Measurements from ENCODE around the gene KLHDC10. TPM values are rescaled to one million over a fixed set of nuclear protein-coding genes. Genes with fewer than 3 reads are reported as not detected.
"Not testable (repeated sequence)": the region's sequence is repeated elsewhere in the genome, so short reads cannot be mapped to it uniquely, and the experiment has no call there.

KLHDC10 gene
- total RNA-seq, 1 donor from 2014 or later, result 13.0 TPM

DNA sequence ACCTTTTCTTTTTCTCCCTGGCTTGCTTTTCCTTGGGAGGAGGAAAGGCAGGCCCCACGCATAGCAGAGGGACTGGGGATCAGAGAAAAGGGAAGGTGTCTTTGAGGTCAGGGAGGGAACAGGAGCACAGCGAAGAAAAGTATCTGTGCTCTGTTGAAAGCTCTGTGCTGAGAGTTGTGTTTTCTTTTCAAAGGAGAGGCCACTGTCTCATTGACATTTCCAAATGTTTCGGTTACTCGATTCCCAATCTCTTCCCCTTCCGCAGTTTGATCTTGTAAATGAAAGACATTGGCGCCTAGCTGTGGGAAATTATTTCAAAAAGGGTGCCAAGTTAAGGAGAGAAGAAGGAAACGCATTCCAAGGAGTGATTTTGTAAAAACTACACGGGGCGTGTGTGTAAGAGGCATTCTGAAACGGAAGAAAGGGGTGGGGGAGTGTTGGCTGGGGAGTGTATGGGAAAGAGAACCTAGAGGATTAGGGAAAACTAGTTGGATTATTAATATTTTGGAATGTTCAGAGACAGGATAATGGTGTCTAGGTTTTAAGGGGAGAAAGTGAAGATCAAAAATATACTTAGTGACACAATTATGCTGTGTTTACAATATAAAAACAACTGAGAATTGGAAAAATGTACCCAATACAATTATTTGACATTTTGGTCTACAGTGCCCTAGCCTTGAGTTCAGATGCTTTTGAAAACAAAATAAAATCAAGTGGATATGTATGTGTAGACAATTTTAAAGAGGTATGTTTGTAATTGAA is 708 bp downstream of the KLHDC10 start:
- intact Hi-C loops (cut with DNase I), result loop anchor here (2.0 to 5.0 kb wide), 7 partner anchors 20 to 651 kb away; partner anchors contain the start of genes CEP41, COPG2, TMEM209 and UBE2H
- TF ChIP-seq, protein P1, sequence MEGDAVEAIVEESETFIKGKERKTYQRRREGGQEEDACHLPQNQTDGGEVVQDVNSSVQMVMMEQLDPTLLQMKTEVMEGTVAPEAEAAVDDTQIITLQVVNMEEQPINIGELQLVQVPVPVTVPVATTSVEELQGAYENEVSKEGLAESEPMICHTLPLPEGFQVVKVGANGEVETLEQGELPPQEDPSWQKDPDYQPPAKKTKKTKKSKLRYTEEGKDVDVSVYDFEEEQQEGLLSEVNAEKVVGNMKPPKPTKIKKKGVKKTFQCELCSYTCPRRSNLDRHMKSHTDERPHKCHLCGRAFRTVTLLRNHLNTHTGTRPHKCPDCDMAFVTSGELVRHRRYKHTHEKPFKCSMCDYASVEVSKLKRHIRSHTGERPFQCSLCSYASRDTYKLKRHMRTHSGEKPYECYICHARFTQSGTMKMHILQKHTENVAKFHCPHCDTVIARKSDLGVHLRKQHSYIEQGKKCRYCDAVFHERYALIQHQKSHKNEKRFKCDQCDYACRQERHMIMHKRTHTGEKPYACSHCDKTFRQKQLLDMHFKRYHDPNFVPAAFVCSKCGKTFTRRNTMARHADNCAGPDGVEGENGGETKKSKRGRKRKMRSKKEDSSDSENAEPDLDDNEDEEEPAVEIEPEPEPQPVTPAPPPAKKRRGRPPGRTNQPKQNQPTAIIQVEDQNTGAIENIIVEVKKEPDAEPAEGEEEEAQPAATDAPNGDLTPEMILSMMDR (IDR thresholded peaks at IDR 0.05), result no peak
- H3K4me3 ChIP-seq, result peak overlapping the region; percentile 93 to 99
- H3K27ac ChIP-seq, result peak overlapping the region; percentile 75 to 85
- no peaks in the 10 kb centered on the region for H3K36me3 ChIP-seq
- no peaks in the 10 kb centered on the region for H3K9me3 ChIP-seq
- no peaks in the 10 kb centered on the region for H3K27me3 ChIP-seq
- H3K4me1 ChIP-seq, result peaks cover 0 to 19% of the 10 kb centered on the region in 2 donors
- DNase-seq (ENCODE audit: low spot score in 2 of 2), result no peak

DNA sequence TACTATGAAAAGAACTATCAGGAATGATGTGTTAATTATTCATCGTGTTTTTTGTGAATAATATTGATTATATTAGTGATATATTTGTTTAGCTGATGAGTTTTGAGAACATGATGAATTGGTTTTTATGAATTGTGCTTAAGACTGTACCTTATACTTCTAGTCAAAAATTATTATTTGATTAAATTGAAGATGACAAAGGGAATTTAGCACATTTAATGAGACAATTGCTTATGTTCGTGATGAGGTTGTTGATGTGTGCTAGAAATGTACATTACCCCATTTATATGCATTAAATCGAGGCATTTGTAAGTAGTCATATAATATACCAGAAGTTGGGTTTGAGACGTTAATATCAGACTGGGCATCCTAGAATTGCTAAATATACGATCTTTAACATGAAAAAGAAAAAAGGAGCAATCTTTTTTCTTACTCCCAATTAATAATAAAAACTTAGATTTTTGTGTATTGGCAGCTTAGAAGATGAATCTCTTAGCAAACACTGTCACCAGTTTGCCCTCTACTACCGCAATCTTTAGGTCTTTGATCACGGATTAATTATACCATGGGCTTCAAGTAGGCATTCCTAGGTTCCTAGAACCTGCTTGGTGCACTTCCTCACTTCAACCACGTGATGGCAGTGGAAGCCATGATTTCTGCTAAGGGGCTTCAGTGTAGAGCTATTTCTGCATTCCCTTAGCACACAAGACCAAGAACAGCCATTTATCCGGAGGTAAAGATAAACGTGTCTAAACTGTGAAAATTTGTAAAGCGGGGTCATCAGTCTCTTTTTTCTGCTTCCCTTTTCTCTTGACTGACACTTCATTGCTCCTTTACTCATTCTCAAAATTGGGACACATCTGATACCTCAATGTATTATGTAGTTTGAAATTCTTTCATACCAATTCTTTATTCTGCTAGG is 1.6 kb downstream of the KLHDC10 start:
- intact Hi-C loops (cut with DNase I), result loop anchor here (2.0 to 5.0 kb wide), 8 partner anchors 21 to 761 kb away; partner anchors contain the start of genes CEP41, COPG2, TMEM209 and UBE2H
- H3K4me1 ChIP-seq, result peaks cover 0 to 19% of the 10 kb centered on the region in 2 donors

DNA sequence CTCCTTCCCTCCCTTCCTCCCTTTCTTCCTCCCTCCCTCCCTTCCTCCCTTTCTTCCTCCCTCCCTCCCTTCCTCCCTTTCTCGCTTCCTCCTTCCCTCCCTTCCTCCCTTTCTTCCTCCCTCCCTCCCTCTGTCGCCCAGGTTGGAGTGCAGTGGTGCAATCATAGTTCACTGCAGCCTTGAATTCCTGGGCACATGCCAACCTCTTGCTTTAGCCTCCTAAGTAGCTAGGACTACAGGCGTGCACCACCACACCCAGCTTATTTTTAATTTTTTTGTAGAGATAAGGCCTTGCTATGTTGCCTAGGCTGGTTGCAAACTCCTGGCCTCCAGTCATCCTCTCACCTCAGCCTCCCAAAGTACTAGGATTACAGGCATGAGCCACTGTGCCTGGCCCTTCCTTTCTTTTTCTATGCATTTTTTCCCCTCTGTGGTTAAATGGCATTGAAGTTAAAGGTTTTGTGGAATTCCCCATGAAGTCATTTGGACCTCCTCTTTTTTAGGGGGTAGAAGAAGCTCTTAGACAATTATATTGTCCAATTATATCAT is 9.6 kb downstream of the KLHDC10 start:
- H3K4me1 ChIP-seq, result no peaks in the 10 kb centered on the region
- intact Hi-C loops (cut with DNase I), result no loop called here
- no peak overlapping the region for H3K4me3 ChIP-seq
- H3K9me3 ChIP-seq, result no peaks in the 10 kb centered on the region
- no peak overlapping the region for H3K27ac ChIP-seq
- DNase-seq (ENCODE audit: low spot score in 2 of 2), result no peak
- TF ChIP-seq, protein P1 (IDR thresholded peaks at IDR 0.05), result no peak
- no peaks in the 10 kb centered on the region for H3K27me3 ChIP-seq
- H3K36me3 ChIP-seq, result peaks cover 0 to 8% of the 10 kb centered on the region in 2 donors

More for the DNA sequence above, 1.6 kb downstream of the KLHDC10 start:
- H3K4me3 ChIP-seq, result peak overlapping the region; percentile 93 to 99
- H3K27me3 ChIP-seq, result no peaks in the 10 kb centered on the region
- peak in 1 of 2 donors; percentile 76 for DNase-seq (ENCODE audit: low spot score in 2 of 2)
- no peaks in the 10 kb centered on the region for H3K9me3 ChIP-seq
- no peaks in the 10 kb centered on the region for H3K36me3 ChIP-seq
- H3K27ac ChIP-seq, result no peak overlapping the region
- TF ChIP-seq, protein P1 (IDR thresholded peaks at IDR 0.05), result peak; percentile 82 to 94 (median 92)

DNA sequence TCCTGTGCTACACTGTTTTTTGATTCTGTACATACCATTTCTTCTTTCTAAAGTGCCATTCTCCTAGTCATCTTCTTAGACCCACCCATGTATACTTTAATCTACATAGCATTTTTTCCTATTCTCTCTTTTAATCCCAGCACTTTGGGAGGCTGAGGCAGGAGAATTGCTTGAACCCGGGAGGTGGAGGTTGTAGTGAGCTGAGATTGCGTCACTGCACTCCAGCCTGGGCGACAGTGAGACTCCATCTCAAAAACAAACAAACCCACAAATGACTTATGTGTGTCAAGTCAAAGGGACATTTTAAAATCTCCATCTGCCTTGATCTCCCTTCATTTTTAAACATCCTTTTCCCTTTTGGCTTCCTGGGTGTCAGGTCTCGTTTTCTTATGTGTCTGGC is 13.2 kb downstream of the KLHDC10 start:
- intact Hi-C loops (cut with DNase I); H3K36me3 ChIP-seq; H3K27ac ChIP-seq; H3K27me3 ChIP-seq; H3K9me3 ChIP-seq; H3K4me1 ChIP-seq; H3K4me3 ChIP-seq; DNase-seq (ENCODE audit: low spot score in 2 of 2): not testable (repeated sequence)

DNA sequence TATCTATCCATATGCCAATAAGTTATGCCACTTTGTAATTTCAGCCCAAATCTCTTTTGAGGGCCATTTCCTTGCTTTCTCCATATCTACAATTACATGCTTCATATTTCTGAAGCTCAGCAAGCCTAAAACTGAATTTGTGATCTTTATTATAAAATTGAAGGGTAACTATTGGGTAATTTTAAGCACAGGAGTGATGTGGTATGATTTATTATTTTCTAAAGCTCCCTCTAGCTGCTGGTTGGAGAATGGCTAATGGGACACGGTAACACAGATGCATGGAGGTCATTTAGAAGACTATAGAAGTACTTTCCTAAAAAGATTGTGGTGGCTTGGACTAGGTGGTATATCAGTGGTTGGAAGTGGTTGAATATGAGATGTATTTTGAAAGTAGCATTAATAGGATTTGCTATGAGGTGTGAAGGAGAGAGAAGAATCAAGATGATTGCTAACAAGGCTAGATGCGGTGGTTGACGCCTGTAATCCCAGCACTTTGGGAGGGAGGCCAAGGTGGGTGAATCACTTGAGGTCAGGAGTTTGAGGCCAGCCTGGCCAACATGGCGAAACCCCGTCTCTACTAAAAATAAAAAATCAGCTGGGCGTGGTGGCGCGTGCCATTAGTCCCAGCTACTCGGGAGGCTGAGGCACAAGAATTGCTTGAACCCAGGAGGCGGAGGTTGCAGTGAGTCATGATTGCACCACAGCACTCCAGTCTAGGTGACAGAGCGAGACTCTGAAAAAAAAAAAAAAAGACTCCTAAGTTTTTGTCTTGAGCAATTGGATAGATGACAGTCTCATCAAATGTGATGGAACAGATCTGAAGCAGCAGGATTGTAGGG is 13.9 kb downstream of the KLHDC10 start:
- no peaks in the 10 kb centered on the region for H3K36me3 ChIP-seq
- no peak for DNase-seq (ENCODE audit: low spot score in 2 of 2)
- no peaks in the 10 kb centered on the region for H3K4me1 ChIP-seq
- no peak overlapping the region for H3K4me3 ChIP-seq
- H3K9me3 ChIP-seq, result no peaks in the 10 kb centered on the region
- no peaks in the 10 kb centered on the region for H3K27me3 ChIP-seq
- TF ChIP-seq, protein P1 (IDR thresholded peaks at IDR 0.05), result peak in 2 of 3 experiments; percentile 14 to 25
- H3K27ac ChIP-seq, result no peak overlapping the region
- intact Hi-C loops (cut with DNase I), result no loop called here

DNA sequence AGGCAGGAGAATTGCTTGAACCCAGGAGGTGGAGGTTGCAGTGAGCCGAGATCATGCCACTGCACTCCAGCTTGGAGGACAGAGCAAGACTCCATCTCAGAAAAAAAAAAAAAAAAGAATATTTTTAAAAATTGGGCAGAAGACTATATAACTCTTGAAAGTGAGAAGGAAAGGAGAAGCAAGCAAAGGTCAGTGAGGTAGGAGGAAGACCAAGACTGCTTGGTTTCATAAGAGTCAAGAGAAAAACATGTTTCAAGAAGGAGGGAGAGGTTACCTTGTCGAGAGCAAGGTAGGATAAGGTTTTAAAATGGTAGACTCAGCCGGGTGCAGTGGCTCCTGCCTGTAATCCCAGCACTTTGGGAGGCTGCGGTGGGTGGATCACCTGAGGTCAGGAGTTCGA is 14.9 kb downstream of the KLHDC10 start:
- intact Hi-C loops (cut with DNase I); H3K4me3 ChIP-seq; DNase-seq (ENCODE audit: low spot score in 2 of 2); H3K27ac ChIP-seq; H3K36me3 ChIP-seq; H3K4me1 ChIP-seq; H3K9me3 ChIP-seq; H3K27me3 ChIP-seq: not testable (repeated sequence)

Measured in ascending aorta (tissue), 2 donors.